ENCODE results near the gene DGAT2. TPM values are rescaled to one million over a fixed set of nuclear protein-coding genes. Genes with fewer than 3 reads are reported as not detected.

DGAT2 gene
- total RNA-seq, 6 experiments from 2014 or later = 33.1 to 166 (median 124) TPM

- Histone ChIP-seq H3K4me3 (no peak overlapping the region), H3K4me1 (peaks cover 0 to 5% (median 0%) of the 10 kb centered on the region in 4 donors), H3K9me3 (no peaks in the 10 kb centered on the region), H3K27ac (no peak overlapping the region), H3K27me3 (no peaks in the 10 kb centered on the region), H3K36me3 (no peaks in the 10 kb centered on the region)
- intact Hi-C loops (cut with DNase I) = no loop called here
- ATAC-seq (no peak), DNase-seq (no peak)
- 65% methylated on average over 8 of the region's 8 CpGs for WGBS (ENCODE audit: insufficient coverage, low coverage, low lambda C conversion rate, missing lambda C conversion rate)
- TF ChIP-seq CTCF (IDR thresholded peaks at IDR 0.05) = no peak
- TF ChIP-seq POLR2A (IDR thresholded peaks at IDR 0.05) = no peak
Measured at GRCh38 chr11:75810637-75811390, 42.2 kb downstream of the DGAT2 start.

GRCh38 chr11:75811485-75811884 lies 42.9 kb downstream of the DGAT2 start:
- ATAC-seq (no peak), DNase-seq (no peak)
- Histone ChIP-seq H3K27ac (no peak overlapping the region), H3K27me3 (no peaks in the 10 kb centered on the region), H3K4me1 (peaks cover 0 to 11% (median 0%) of the 10 kb centered on the region in 4 donors), H3K36me3 (no peaks in the 10 kb centered on the region), H3K9me3 (no peaks in the 10 kb centered on the region), H3K4me3 (no peak overlapping the region)
- intact Hi-C loops (cut with DNase I) = no loop called here
- WGBS (ENCODE audit: insufficient coverage, low coverage, low lambda C conversion rate, missing lambda C conversion rate) = 80% methylated on average over 2 of the region's 2 CpGs
- TF ChIP-seq POLR2A (IDR thresholded peaks at IDR 0.05) (no peak), CTCF (IDR thresholded peaks at IDR 0.05) (no peak)

- Histone ChIP-seq H3K9me3 (no peaks in the 10 kb centered on the region), H3K36me3 (no peaks in the 10 kb centered on the region), H3K4me1 (peaks cover 0 to 22% (median 0%) of the 10 kb centered on the region in 4 donors), H3K4me3 (no peak overlapping the region), H3K27ac (no peak overlapping the region), H3K27me3 (no peaks in the 10 kb centered on the region)
- DNase-seq (no peak), ATAC-seq (no peak)
- TF ChIP-seq CTCF (IDR thresholded peaks at IDR 0.05) = no peak
- TF ChIP-seq POLR2A (IDR thresholded peaks at IDR 0.05) = no peak
- WGBS (ENCODE audit: insufficient coverage, low coverage, low lambda C conversion rate, missing lambda C conversion rate) = 71% methylated on average over 2 of the region's 2 CpGs
- intact Hi-C loops (cut with DNase I) = no loop called here
Measured at GRCh38 chr11:75812542-75813040, 44.0 kb downstream of the DGAT2 start.

- no peak for TF ChIP-seq POLR2A (IDR thresholded peaks at IDR 0.05)
- no peak for TF ChIP-seq CTCF (IDR thresholded peaks at IDR 0.05)
- intact Hi-C loops (cut with DNase I) = no loop called here
- Histone ChIP-seq H3K36me3 (no peaks in the 10 kb centered on the region), H3K9me3 (no peaks in the 10 kb centered on the region), H3K27ac (no peak overlapping the region), H3K27me3 (no peaks in the 10 kb centered on the region), H3K4me1 (peaks cover 0 to 22% (median 0%) of the 10 kb centered on the region in 4 donors), H3K4me3 (no peak overlapping the region)
- DNase-seq (no peak), ATAC-seq (no peak)
- WGBS (ENCODE audit: insufficient coverage, low coverage, low lambda C conversion rate, missing lambda C conversion rate) = 90% methylated on average over 2 of the region's 2 CpGs
Measured at GRCh38 chr11:75813124-75813523, 44.5 kb downstream of the DGAT2 start.

All from right lobe of liver (tissue), 6 donors.